Smooth muscle cell (in vitro differentiated cells): ENCODE data around the gene MIEF1. TPM values are rescaled to one million over a fixed set of nuclear protein-coding genes. Genes with fewer than 3 reads are reported as not detected.

Source experiments
- DNase-seq: peaks from one replicate; lab custom pipeline; 2025; ENCODE audit not compliant: unreplicated experiment; lab: John Stamatoyannopoulos, UW
- H2AFZ ChIP-seq: fragments of 200-600 bp; sonication (generic); 2 replicates; pipeline ENCODE4 v1.6.0; 2016; ENCODE audit warnings: antibody characterized with exemption, low read depth, mild to moderate bottlenecking
- H3F3A ChIP-seq: fragments of 200-600 bp; sonication (generic); 2 replicates; pipeline ENCODE4 v1.6.0; 2017; ENCODE audit warnings: antibody characterized with exemption, low read depth
- H3K27ac ChIP-seq: fragments of 200-600 bp; sonication (generic); 2 replicates; pipeline ENCODE4 v1.5.1; 2016; ENCODE audit warnings: low read depth, mild to moderate bottlenecking
- H3K27me3 ChIP-seq: fragments of 200-600 bp; sonication (generic); 2 replicates; pipeline ENCODE4 v1.6.1; 2016; ENCODE audit warnings: low read depth, mild to moderate bottlenecking
- H3K36me3 ChIP-seq: fragments of 200-600 bp; sonication (generic); 2 replicates; pipeline ENCODE4 v1.5.1; 2016; ENCODE audit warnings: low read depth
- H3K4me1 ChIP-seq: fragments of 200-600 bp; sonication (generic); 2 replicates; pipeline ENCODE4 v1.5.1; 2016; ENCODE audit warnings: low read depth
- H3K4me2 ChIP-seq: fragments of 200-600 bp; sonication (generic); 2 replicates; pipeline ENCODE4 v1.6.0; 2016; ENCODE audit warnings: mild to moderate bottlenecking
- H3K4me3 ChIP-seq: fragments of 200-600 bp; sonication (generic); 2 replicates; pipeline ENCODE4 v1.5.1; 2016; ENCODE audit warnings: mild to moderate bottlenecking
- H3K79me2 ChIP-seq: fragments of 200-600 bp; sonication (generic); 2 replicates; pipeline ENCODE4 v1.6.0; 2016; ENCODE audit warnings: low read depth, mild to moderate bottlenecking
- H3K9ac ChIP-seq: fragments of 200-600 bp; sonication (generic); 2 replicates; pipeline ENCODE4 v1.6.0; 2016; ENCODE audit warnings: low read depth
- H3K9me3 ChIP-seq: fragments of 200-600 bp; sonication (generic); replicated peaks from 2 replicates; pipeline ENCODE4 v1.5.1; 2016; ENCODE audit warnings: low read depth
- H4K20me1 ChIP-seq: fragments of 200-600 bp; sonication (generic); 2 replicates; pipeline ENCODE4 v1.6.0; 2016; ENCODE audit warnings: low read depth
- CTCF ChIP-seq: fragments of 200-600 bp; sonication (generic); IDR thresholded peaks from 2 replicates; pipeline ENCODE4 v1.5.1; 2017; ENCODE audit warnings: borderline replicate concordance, mild to moderate bottlenecking, antibody characterized with exemption; ENCODE audit not compliant: insufficient read depth, poor library complexity, severe bottlenecking
- WGBS: methylation state at CpG from one replicate; pipeline ENCODE4 v1.1.7; 2016; ENCODE audit warnings: low lambda C conversion rate; 5-methylcytosine and 5-hydroxymethylcytosine counted together
- polyA plus RNA-seq: library from polyadenylated mRNA; unstranded; fragments of >200 nt; fragmentation: Nextera tagmentation; extraction: Ambion mirVana; gene quantifications from 2 replicates; pipeline ENCODE4 v1.2.1, GENCODE V29; 2016
- total RNA-seq: library from RNA; depleted of rRNA; stranded (reverse); fragments of >200 nt; gene quantifications from 2 replicates; pipeline ENCODE4 v1.2.3, GENCODE V29; 2014

Gene MIEF1
- total and polyA plus RNA-seq, 2 experiments from 2014 or later, result 11.1 to 14.5 TPM

GRCh38 chr22:39468487-39469325 is 33.4 kb upstream of the MIEF1 start:
- H3K36me3 ChIP-seq, result no peaks in the 10 kb centered on the region
- peaks cover 75% of the 10 kb centered on the region for H4K20me1 ChIP-seq
- no peak overlapping the region for H2AFZ ChIP-seq
- H3K27me3 ChIP-seq, result no peaks in the 10 kb centered on the region
- peaks cover 13% of the 10 kb centered on the region for H3F3A ChIP-seq
- H3K4me2 ChIP-seq, result no peak overlapping the region
- H3K4me1 ChIP-seq, result peaks cover 38% of the 10 kb centered on the region
- H3K9ac ChIP-seq, result no peak overlapping the region
- 91% methylated on average over 18 of the region's 18 CpGs for WGBS
- no peaks in the 10 kb centered on the region for H3K9me3 ChIP-seq
- no peak for TF ChIP-seq CTCF
- H3K79me2 ChIP-seq, result peaks cover 7% of the 10 kb centered on the region
- no peak for DNase-seq
- no peak overlapping the region for H3K27ac ChIP-seq
- no peak overlapping the region for H3K4me3 ChIP-seq

- DNase-seq, result no peak
- Histone ChIP-seq H3K79me2 (peaks cover 3% of the 10 kb centered on the region), H3K4me1 (peaks cover 43% of the 10 kb centered on the region), H3K4me2 (no peak overlapping the region), H3K4me3 (no peak overlapping the region), H3K9ac (no peak overlapping the region), H2AFZ (no peak overlapping the region), H3K27me3 (no peaks in the 10 kb centered on the region), H3K36me3 (no peaks in the 10 kb centered on the region), H3K9me3 (no peaks in the 10 kb centered on the region), H3K27ac (no peak overlapping the region), H3F3A (peaks cover 18% of the 10 kb centered on the region), H4K20me1 (peaks cover 76% of the 10 kb centered on the region)
- TF ChIP-seq CTCF, result no peak
- WGBS, result 96% methylated on average over 6 of the region's 6 CpGs
Observed at GRCh38 chr22:39469326-39469680, 32.8 kb upstream of the MIEF1 start.

- Histone ChIP-seq H4K20me1 (peaks cover 79% of the 10 kb centered on the region), H3K9ac (no peak overlapping the region), H2AFZ (no peak overlapping the region), H3K27me3 (no peaks in the 10 kb centered on the region), H3K4me3 (no peak overlapping the region), H3K27ac (no peak overlapping the region), H3F3A (peaks cover 23% of the 10 kb centered on the region), H3K4me2 (peak overlapping the region; percentile 63), H3K4me1 (peaks cover 49% of the 10 kb centered on the region), H3K79me2 (no peaks in the 10 kb centered on the region), H3K9me3 (no peaks in the 10 kb centered on the region), H3K36me3 (no peaks in the 10 kb centered on the region)
- TF ChIP-seq CTCF, result no peak
- no peak for DNase-seq
- WGBS, result 60% methylated on average over 26 of the region's 26 CpGs
Observed at GRCh38 chr22:39469681-39470450, 32.2 kb upstream of the MIEF1 start.
